Stimulated activated naive CD8-positive, alpha-beta T cell treated with anti-CD3 and anti-CD28 coated beads, Interleukin-15, amount 100 ng/mL, for 72 hours (primary cell): Measurements from ENCODE around the gene ILDR1.

ENCODE experiments used
- ATAC-seq: fragments of 150-1000 bp; cut with Tn5 transposase; 2 replicates; pipeline ENCODE4 v1.10.0; 2021; ENCODE audit warnings: mild to moderate bottlenecking, moderate library complexity
- DNase-seq, 2 donors: peaks; one replicate each; pipeline ENCODE4 v3.0.0; 2021 to 2022
- H3K27ac Mint-ChIP-seq, 2 donors: one replicate each; pipeline ENCODE4 v1.8.0; 2022; ENCODE audit warnings: mild to moderate bottlenecking in 2 of 2, mixed read lengths in 2 of 2, moderate library complexity in 2 of 2
- H3K27me3 Mint-ChIP-seq: one replicate; pipeline ENCODE4 v1.8.0; 2022; ENCODE audit warnings: mixed read lengths
- H3K4me1 Mint-ChIP-seq: one replicate; pipeline ENCODE4 v1.8.0; 2022; ENCODE audit warnings: mild to moderate bottlenecking, mixed read lengths
- H3K4me3 Mint-ChIP-seq, 2 donors: one replicate each; pipeline ENCODE4 v1.8.0; 2022; ENCODE audit warnings: mild to moderate bottlenecking in 2 of 2, mixed read lengths in 2 of 2, moderate library complexity in 1 of 2
- H3K9me3 Mint-ChIP-seq, 2 donors: one replicate each; pipeline ENCODE4 v1.8.0; 2022; ENCODE audit warnings: mixed read lengths in 2 of 2

The ILDR1 gene

GRCh38 chr3:122031123-122031468 lies 9.0 kb upstream of the ILDR1 start:
- Mint-ChIP-seq H3K4me1 (peaks cover 15% of the 10 kb centered on the region), H3K4me3 (peak overlapping the region in 1 of 2 donors; percentile 57), H3K27me3 (no peaks in the 10 kb centered on the region), H3K9me3 (peaks cover 17 to 18% of the 10 kb centered on the region in 2 donors), H3K27ac (no peak overlapping the region)
- DNase-seq (no peak), ATAC-seq (no peak)

- Mint-ChIP-seq H3K4me3 (peak overlapping the region; percentile 19 to 57), H3K4me1 (peaks cover 15% of the 10 kb centered on the region), H3K9me3 (peaks cover 12% of the 10 kb centered on the region in 2 donors), H3K27me3 (no peaks in the 10 kb centered on the region), H3K27ac (peak overlapping the region in 1 of 2 donors; percentile 76)
- peak; percentile 91 for ATAC-seq
- DNase-seq = peak in 1 of 2 donors; percentile 43
These were observed 8.5 kb upstream of the ILDR1 start for GRCh38 chr3:122030381-122031122.

GRCh38 chr3:122025296-122025695 lies 3.2 kb upstream of the ILDR1 start:
- Mint-ChIP-seq H3K4me3 (no peak overlapping the region), H3K9me3 (no peaks in the 10 kb centered on the region), H3K27ac (no peak overlapping the region), H3K4me1 (peaks cover 12% of the 10 kb centered on the region), H3K27me3 (peaks cover 30% of the 10 kb centered on the region)
- ATAC-seq = no peak
- no peak for DNase-seq

- H3K9me3 Mint-ChIP-seq = no peaks in the 10 kb centered on the region
- ATAC-seq = no peak
- peaks cover 35% of the 10 kb centered on the region for H3K27me3 Mint-ChIP-seq
- H3K4me1 Mint-ChIP-seq = peaks cover 7% of the 10 kb centered on the region
- no peak overlapping the region for H3K27ac Mint-ChIP-seq
- DNase-seq = no peak
- no peak overlapping the region for H3K4me3 Mint-ChIP-seq
These were observed 2.8 kb upstream of the ILDR1 start for GRCh38 chr3:122024800-122025199.

GRCh38 chr3:122023335-122023910 lies 1.4 kb upstream of the ILDR1 start:
- no peaks in the 10 kb centered on the region for H3K9me3 Mint-ChIP-seq
- H3K4me1 Mint-ChIP-seq = peaks cover 6% of the 10 kb centered on the region
- peak overlapping the region in 1 of 2 donors; percentile 55 for H3K4me3 Mint-ChIP-seq
- peaks cover 41% of the 10 kb centered on the region for H3K27me3 Mint-ChIP-seq
- ATAC-seq (no peak), DNase-seq (no peak)
- H3K27ac Mint-ChIP-seq = no peak overlapping the region

- no peak for DNase-seq
- H3K4me1 Mint-ChIP-seq = peaks cover 6% of the 10 kb centered on the region
- peaks cover 0 to under 1% of the 10 kb centered on the region in 2 donors for H3K9me3 Mint-ChIP-seq
- no peak for ATAC-seq
- H3K27me3 Mint-ChIP-seq = peaks cover 56% of the 10 kb centered on the region
- H3K4me3 Mint-ChIP-seq = peak overlapping the region in 1 of 2 donors; percentile 0
- no peak overlapping the region for H3K27ac Mint-ChIP-seq
These were observed 1.0 kb downstream of the ILDR1 start for GRCh38 chr3:122021037-122021436.

GRCh38 chr3:122019493-122019892 lies 2.6 kb downstream of the ILDR1 start:
- ATAC-seq (no peak), DNase-seq (no peak)
- Mint-ChIP-seq H3K4me1 (peaks cover 13% of the 10 kb centered on the region), H3K4me3 (no peak overlapping the region), H3K27me3 (peaks cover 61% of the 10 kb centered on the region), H3K27ac (no peak overlapping the region), H3K9me3 (peaks cover 0 to 5% of the 10 kb centered on the region in 2 donors)

GRCh38 chr3:122014741-122015140 lies 7.3 kb downstream of the ILDR1 start:
- Mint-ChIP-seq H3K27me3 (peaks cover 60% of the 10 kb centered on the region), H3K4me1 (peaks cover 8% of the 10 kb centered on the region), H3K4me3 (no peak overlapping the region), H3K27ac (no peak overlapping the region), H3K9me3 (peaks cover 0 to 5% of the 10 kb centered on the region in 2 donors)
- peak; percentile 99 for ATAC-seq
- DNase-seq = peak; percentile 8 to 61

- H3K4me3 Mint-ChIP-seq = no peak overlapping the region
- H3K9me3 Mint-ChIP-seq = peaks cover 0 to 5% of the 10 kb centered on the region in 2 donors
- ATAC-seq (no peak), DNase-seq (no peak)
- no peak overlapping the region for H3K27ac Mint-ChIP-seq
- H3K27me3 Mint-ChIP-seq = peaks cover 58% of the 10 kb centered on the region
- H3K4me1 Mint-ChIP-seq = peaks cover 8% of the 10 kb centered on the region
These were observed 8.6 kb downstream of the ILDR1 start for GRCh38 chr3:122013448-122013925.

- peaks cover 8% of the 10 kb centered on the region for H3K4me1 Mint-ChIP-seq
- no peak for ATAC-seq
- no peak overlapping the region for H3K4me3 Mint-ChIP-seq
- DNase-seq = no peak
- no peak overlapping the region for H3K27ac Mint-ChIP-seq
- peaks cover 55% of the 10 kb centered on the region for H3K27me3 Mint-ChIP-seq
- peaks cover 0 to 5% of the 10 kb centered on the region in 2 donors for H3K9me3 Mint-ChIP-seq
These were observed 9.2 kb downstream of the ILDR1 start for GRCh38 chr3:122012821-122013220.

- H3K9me3 Mint-ChIP-seq = peaks cover 0 to 5% of the 10 kb centered on the region in 2 donors
- peaks cover 8% of the 10 kb centered on the region for H3K4me1 Mint-ChIP-seq
- H3K27me3 Mint-ChIP-seq = peaks cover 47% of the 10 kb centered on the region
- H3K4me3 Mint-ChIP-seq = no peak overlapping the region
- ATAC-seq = no peak
- DNase-seq = no peak
- H3K27ac Mint-ChIP-seq = no peak overlapping the region
These were observed 10.7 kb downstream of the ILDR1 start for GRCh38 chr3:122011396-122011795.

GRCh38 chr3:122010506-122010905 lies 11.5 kb downstream of the ILDR1 start:
- Mint-ChIP-seq H3K4me3 (no peak overlapping the region), H3K4me1 (peaks cover 8% of the 10 kb centered on the region), H3K9me3 (no peaks in the 10 kb centered on the region), H3K27me3 (peaks cover 38% of the 10 kb centered on the region), H3K27ac (no peak overlapping the region)
- ATAC-seq (no peak), DNase-seq (no peak)

GRCh38 chr3:122008166-122008565 lies 13.9 kb downstream of the ILDR1 start:
- DNase-seq (no peak), ATAC-seq (no peak)
- no peaks in the 10 kb centered on the region for H3K9me3 Mint-ChIP-seq
- no peak overlapping the region for H3K4me3 Mint-ChIP-seq
- H3K27me3 Mint-ChIP-seq = peaks cover 37% of the 10 kb centered on the region
- no peak overlapping the region for H3K27ac Mint-ChIP-seq
- peaks cover 12% of the 10 kb centered on the region for H3K4me1 Mint-ChIP-seq

- Mint-ChIP-seq H3K27ac (no peak overlapping the region), H3K4me3 (no peak overlapping the region), H3K4me1 (peaks cover 12% of the 10 kb centered on the region), H3K27me3 (peaks cover 35% of the 10 kb centered on the region), H3K9me3 (no peaks in the 10 kb centered on the region)
- DNase-seq (no peak), ATAC-seq (no peak)
These were observed 15.8 kb downstream of the ILDR1 start for GRCh38 chr3:122006267-122006666.

GRCh38 chr3:122004991-122005565 lies 17.0 kb downstream of the ILDR1 start:
- DNase-seq (no peak), ATAC-seq (peak; percentile 29)
- peaks cover 29% of the 10 kb centered on the region for H3K27me3 Mint-ChIP-seq
- no peak overlapping the region for H3K4me3 Mint-ChIP-seq
- no peaks in the 10 kb centered on the region for H3K9me3 Mint-ChIP-seq
- H3K4me1 Mint-ChIP-seq = peaks cover 12% of the 10 kb centered on the region
- peak overlapping the region in 1 of 2 donors; percentile 28 for H3K27ac Mint-ChIP-seq

- Mint-ChIP-seq H3K4me1 (peaks cover 12% of the 10 kb centered on the region), H3K27ac (no peak overlapping the region), H3K4me3 (no peak overlapping the region)
These were observed 17.9 kb downstream of the ILDR1 start for GRCh38 chr3:122004107-122004506.

More at GRCh38 chr3:122004107-122004506, 17.9 kb downstream of the ILDR1 start:
- ATAC-seq = no peak
- Mint-ChIP-seq H3K9me3 (no peaks in the 10 kb centered on the region), H3K27me3 (peaks cover 23% of the 10 kb centered on the region)
- no peak for DNase-seq
